PFSK-1 (cell line): ENCODE results near the gene ACTR2.

Experiments used
- FOXP2 ChIP-seq: optimal IDR thresholded peaks from 2 replicates; pipeline ENCODE3; 2011; ENCODE audit warnings: borderline replicate concordance, control low read depth, inconsistent platforms; ENCODE audit not compliant: insufficient read depth; ENCODE audit errors: extremely low read length, extremely low read depth
- POLR2AphosphoS5 ChIP-seq: IDR thresholded peaks from 2 replicates; pipeline ENCODE4 v1.6.1; 2012; ENCODE audit warnings: low read depth, mild to moderate bottlenecking, control low read depth, low read length, moderate library complexity
- REST ChIP-seq, 2 experiments: IDR thresholded peaks; 2 replicates each; pipeline versions ENCODE4 v1.6.1 to v1.8.0; 2011 to 2012; ENCODE audit warnings: low read depth in 2 of 2, low read length in 2 of 2, control low read depth in 1 of 2, inconsistent platforms in 1 of 2, mild to moderate bottlenecking in 1 of 2, moderate library complexity in 1 of 2; ENCODE audit not compliant: insufficient read depth in 1 of 2
- SIN3A ChIP-seq: IDR thresholded peaks from 2 replicates; pipeline ENCODE4 v1.6.1; 2012; ENCODE audit warnings: mild to moderate bottlenecking, low read length, moderate library complexity, borderline replicate concordance; ENCODE audit not compliant: insufficient read depth
- TAF1 ChIP-seq: IDR thresholded peaks from 2 replicates; pipeline ENCODE4 v1.6.1; 2012; ENCODE audit warnings: low read length, control low read depth, borderline replicate concordance; ENCODE audit not compliant: insufficient read depth

The ACTR2 gene

GRCh38 chr2:65186872-65187851, 40.5 kb upstream of the ACTR2 start:
- TF ChIP-seq REST (IDR thresholded peaks at IDR 0.05; ENCODE audit: insufficient read depth in 1 of 2, low read depth in 2 of 2, low read length in 2 of 2) (no peak), POLR2AphosphoS5 (no peak), SIN3A (no peak), FOXP2 (no peak), TAF1 (no peak)

GRCh38 chr2:65193446-65193845, 34.2 kb upstream of the ACTR2 start:
- TF ChIP-seq SIN3A = no peak
- TF ChIP-seq FOXP2 = no peak
- TF ChIP-seq TAF1 = no peak
- TF ChIP-seq REST (IDR thresholded peaks at IDR 0.05; ENCODE audit: insufficient read depth in 1 of 2, low read depth in 2 of 2, low read length in 2 of 2) = no peak
- no peak for TF ChIP-seq POLR2AphosphoS5

- TF ChIP-seq SIN3A (no peak), POLR2AphosphoS5 (no peak)
These were observed 28.9 kb upstream of the ACTR2 start for GRCh38 chr2:65198737-65199136.

- TF ChIP-seq POLR2AphosphoS5 = no peak
- TF ChIP-seq SIN3A = no peak
- no peak for TF ChIP-seq REST (IDR thresholded peaks at IDR 0.05; ENCODE audit: insufficient read depth in 1 of 2, low read depth in 2 of 2, low read length in 2 of 2)
- TF ChIP-seq TAF1 = no peak
These were observed 28.5 kb upstream of the ACTR2 start for GRCh38 chr2:65199166-65199565.

GRCh38 chr2:65199891-65200290, 27.7 kb upstream of the ACTR2 start:
- TF ChIP-seq SIN3A (no peak), REST (IDR thresholded peaks at IDR 0.05; ENCODE audit: insufficient read depth in 1 of 2, low read depth in 2 of 2, low read length in 2 of 2) (no peak), POLR2AphosphoS5 (no peak), FOXP2 (no peak), TAF1 (no peak)
